ACHN (cell line): Measurements from ENCODE around the gene TSEN15.
A peak's percentile ranks its signal among the peaks of the same experiment; 100 is the strongest.
"Not testable (repeated sequence)": the region's sequence is repeated elsewhere in the genome, so short reads cannot be mapped to it uniquely, and the experiment has no call there.

Source experiments
- DNase-seq: peaks from one replicate; pipeline ENCODE4 v3.0.0-alpha.2; 2015
- in situ Hi-C: cut with HindIII; loops from 2 replicates; pipeline ENCODE4 v1.10.0; 2017; ENCODE audit warnings: low sequenced_read_pairs, low pct_ligation_motif_present, low pct_unique_long_range_greater_than_20kb

The TSEN15 gene

DNA sequence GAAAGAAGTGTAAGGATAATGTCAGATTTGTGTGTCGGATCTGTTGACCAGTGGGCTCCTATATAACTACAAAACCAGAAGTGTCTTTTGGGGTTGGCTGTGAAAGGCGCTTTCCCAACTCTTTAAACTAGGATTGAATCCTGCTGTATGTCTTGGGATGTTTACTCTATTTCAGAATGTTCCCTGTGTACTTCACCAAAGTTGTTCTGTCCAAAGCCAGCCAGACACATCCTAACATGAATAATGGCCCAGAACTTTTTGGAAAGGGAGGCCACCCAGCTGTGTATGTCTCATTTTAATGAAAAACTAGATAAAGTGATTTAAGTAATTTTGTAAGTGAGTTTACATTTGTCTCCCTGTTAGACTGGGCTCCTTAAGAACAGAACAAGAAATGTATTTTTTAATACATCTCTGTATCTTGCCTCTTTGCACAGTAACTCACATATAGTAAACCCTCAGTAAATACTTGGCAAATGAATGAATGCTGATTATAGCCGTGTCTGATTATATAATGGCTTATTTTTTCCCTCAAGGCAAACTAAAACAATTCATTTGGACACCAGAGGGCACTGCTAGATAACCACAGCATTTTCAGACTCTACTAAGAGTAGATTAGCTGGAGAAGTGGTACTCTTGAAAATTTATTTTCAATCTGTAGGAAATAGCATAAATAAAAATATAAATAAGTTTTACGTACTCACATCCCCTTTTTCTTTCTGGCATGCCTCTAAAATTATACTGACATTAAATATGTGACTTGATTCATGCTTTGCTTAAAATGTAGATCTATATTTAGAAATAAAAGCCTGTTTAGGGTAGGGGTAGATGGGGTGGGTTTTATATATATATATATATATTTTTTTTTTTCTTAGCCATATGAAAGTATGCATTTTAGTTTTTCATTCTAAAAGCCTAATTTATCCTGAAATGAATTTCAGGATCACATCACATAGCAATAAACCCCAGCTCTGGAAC, 23.8 kb downstream of the TSEN15 start:
- peak; percentile 68 for DNase-seq
- in situ Hi-C loops, result no loop called here

DNA sequence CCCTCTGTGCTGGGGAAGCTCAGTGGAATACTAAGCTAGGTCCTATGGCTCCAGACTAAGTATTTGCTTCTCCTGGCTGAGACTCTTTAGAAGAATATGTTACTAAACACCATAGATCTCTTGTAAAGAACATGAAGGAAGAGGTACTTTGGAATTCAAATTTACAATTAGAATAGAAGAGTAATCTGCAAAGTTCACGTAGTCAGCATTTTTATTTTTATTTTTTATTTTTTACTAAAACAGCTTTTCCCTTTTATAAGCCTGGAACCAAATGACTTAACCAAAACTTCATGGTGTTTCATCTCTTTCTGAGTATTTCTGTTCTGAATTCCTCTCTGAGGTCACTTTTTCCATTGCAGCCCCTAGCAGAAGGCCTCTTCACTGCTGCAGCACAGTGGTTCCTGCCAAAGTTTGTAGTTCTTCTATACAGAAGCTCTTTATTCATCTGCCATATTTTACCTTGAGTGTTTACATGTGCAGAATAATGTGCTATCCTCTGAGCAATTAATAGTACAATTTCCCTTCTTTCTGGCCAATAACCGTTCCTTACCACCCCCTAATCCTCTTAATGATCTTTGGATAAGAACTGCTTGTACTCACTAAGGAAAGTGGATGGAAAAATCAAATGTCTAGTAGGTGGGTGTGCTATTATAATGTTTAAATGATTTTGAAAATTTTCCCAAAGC, 27.2 kb downstream of the TSEN15 start:
- DNase-seq, result no peak
- in situ Hi-C loops, result no loop called here

DNA sequence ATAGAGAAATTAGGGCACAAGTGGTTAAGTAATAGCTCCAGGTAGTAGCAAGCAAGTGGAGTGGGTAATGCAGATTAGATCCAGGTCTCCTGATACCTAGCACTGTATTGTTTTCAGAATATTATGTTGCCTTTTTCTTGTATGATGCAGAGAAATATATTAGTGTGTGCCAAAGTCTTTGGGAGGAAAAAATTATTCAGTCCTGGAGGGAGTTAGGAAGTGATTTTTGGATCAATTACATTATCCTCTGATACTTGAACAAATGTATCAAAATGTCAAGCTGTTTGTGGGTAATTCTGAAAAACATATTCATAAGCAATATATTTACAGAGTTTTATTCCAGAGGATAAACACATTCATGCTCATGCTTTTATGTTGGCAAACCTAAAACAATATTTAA, 28.8 kb downstream of the TSEN15 start:
- in situ Hi-C loops, result no loop called here
- DNase-seq, result no peak

DNA sequence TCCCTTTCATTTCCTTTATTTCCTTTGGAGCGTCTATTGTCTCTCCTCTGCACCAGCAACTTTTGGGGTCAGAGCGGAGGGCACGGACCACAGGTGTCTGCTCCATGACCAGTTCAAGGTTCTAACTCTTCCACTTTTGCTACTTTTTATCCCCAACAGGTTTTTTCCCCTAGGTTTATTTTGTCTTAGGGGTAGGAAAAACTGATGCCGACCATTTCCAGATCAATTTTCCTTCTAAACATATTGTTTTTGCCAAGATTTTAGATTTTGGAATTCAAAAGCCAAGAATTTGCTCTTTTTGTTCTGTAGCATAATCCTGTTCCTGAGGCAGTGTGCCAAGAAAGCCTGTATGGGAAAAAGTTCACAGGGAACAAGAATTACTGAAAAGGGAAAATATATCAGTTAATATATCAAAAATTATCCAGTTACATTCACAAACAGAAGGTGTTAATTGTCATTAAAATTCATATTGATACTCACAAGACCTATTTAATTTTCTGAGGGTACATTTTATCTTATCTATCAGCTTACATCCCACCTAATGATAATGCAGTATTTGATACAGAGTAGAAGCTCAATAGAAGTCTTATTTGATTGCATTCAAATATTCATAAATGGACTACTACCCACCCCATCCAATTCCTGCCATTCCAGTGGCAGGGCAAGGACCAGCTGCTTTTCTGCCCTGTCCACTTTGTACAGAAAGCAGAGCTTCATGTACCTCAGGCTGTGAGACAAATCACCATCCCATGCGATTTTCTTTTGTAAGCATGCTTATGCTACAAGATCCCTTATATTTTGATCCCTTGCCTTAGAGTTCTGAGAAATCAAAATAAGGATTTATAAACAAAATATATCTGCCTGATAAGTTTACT, 31.2 kb downstream of the TSEN15 start:
- in situ Hi-C loops, result no loop called here
- no peak for DNase-seq

DNA sequence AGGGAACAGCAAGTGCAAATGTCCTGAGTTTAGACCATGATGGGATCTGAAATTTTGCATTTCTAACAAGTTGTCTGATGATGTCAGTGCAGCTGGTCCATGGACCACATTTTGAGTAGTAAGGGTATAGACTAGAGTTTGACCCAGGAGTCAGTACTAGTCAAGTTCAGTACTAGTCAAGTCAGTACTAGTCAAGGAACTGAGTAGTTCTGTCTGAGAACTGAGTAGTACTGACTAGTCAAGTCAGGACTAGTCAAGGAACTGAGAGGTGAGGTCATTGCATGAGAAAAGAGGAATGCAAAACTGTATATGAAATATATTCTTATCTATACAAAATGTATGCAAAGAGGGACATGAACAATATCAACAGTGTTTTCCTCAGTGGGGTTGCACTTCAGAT, 34.1 kb downstream of the TSEN15 start:
- in situ Hi-C loops, result no loop called here
- DNase-seq, result no peak

DNA sequence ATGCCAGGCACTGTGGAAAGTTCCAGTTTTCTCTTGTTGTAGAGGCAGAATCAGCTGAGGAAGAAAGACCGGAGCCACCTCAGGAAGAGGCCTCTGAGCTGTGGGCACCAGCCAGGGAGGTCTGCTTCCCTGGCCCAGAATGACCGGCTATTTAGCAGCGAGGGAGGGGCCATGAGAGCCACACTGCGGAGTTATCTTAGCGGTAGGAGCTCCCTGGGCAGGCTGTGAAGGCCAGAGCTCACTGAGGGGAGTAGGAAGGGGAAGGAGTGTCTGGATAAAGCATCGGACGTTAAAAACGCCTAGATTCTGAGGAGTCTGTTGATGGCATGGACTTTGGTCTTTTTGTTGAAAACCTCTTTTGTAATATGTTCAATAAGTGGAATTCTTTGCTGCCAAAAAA, 36.5 kb downstream of the TSEN15 start:
- no peak for DNase-seq
- in situ Hi-C loops, result no loop called here

DNA sequence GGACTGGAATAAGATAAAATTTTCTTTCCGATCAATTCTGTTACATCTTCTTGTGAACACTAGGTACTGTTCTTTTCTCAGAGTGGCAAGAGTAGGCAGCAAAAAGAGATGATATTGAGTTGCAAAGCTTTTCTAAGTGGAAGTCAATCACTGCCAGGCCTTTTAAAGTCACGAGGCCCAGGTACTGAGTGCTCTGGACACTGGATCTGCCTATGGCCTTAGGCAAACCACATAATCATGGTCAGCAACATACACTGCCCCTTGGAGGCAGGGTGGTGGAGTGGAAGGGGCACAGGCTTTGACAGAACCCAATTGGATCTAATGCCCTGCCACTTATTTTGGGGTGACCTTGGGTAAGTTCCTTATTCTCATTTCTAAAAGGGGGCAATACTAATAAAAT, 41.5 kb downstream of the TSEN15 start:
- no peak for DNase-seq
- in situ Hi-C loops, result no loop called here

DNA sequence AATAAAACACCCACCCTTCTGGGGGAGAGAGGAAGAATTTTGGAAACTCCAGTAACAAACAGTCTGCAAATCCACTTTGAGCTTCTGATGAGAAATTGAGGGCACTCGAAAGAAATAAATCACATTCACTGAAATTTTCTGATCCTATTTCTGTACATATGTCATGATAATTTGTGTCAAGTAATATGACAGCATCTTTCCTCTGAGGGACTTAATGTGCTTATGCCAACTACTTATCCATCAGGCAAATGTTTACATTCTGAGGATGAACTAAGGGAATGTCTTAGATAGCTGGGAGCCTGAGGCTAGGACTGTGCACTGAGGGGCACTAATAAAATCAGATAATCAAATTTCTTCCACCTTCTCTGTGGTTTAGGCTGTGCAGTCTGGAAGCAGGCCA, 44.5 kb downstream of the TSEN15 start:
- DNase-seq, result no peak
- in situ Hi-C loops, result no loop called here

DNA sequence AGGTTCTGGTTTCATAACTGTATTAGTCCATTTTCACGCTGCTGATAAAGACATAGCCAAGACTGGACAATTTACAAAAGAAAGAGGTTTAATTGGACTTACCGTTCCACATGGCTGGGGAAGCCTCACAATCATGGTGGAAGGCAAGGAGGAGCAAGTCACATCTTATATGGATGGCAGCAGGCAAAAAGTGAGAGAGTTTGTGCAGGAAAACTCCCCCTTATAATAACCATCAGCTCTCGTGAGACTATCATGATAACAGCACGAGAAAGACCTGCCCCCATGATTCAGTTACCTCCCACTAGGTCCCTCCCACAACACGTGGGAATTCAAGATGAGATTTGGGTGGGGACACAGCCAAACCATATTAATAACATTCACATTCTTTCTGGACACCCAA, 45.0 kb downstream of the TSEN15 start:
- in situ Hi-C loops, result not testable (repeated sequence)

DNA sequence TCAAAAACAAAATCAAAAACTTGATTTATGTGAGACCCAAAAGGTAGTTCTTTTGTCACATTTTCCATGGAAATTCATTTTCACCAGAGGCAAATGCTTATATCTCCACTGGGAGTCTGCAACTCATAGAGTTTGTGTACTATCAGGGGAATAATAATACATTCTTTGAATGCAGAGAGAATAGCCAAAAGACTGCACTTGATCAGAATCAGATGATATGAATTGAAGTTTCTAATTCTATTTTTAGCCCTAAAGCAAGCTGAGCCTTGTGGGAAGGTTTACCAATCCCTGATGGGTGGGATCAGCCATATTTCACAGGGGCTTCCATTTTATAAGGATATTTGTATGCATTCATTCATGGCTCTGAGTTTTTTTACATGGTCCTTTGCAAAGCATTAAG, 49.6 kb downstream of the TSEN15 start:
- DNase-seq, result no peak
- in situ Hi-C loops, result no loop called here

More for the DNA sequence above, 45.0 kb downstream of the TSEN15 start:
- not testable (repeated sequence) for DNase-seq

DNA sequence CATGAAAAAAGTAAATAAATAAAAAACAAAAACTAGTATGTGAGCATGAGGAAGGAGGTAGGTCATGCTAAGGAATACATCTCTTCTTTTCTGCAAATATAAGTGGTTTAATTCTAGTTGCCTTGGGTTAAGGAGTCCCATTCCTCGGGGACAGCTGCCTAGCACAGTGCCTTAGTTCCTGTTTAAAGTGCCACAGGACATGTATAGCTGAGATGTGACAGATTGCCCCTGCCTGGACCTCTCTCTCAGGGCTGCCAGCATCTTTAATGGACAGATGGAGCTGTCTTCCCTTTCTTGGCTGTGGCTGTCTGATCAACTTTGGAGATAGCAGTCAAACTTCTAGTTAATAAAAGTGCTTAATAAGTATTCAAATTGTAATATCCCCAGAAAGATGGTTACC, 50.0 kb downstream of the TSEN15 start:
- in situ Hi-C loops, result no loop called here
- DNase-seq, result no peak

DNA sequence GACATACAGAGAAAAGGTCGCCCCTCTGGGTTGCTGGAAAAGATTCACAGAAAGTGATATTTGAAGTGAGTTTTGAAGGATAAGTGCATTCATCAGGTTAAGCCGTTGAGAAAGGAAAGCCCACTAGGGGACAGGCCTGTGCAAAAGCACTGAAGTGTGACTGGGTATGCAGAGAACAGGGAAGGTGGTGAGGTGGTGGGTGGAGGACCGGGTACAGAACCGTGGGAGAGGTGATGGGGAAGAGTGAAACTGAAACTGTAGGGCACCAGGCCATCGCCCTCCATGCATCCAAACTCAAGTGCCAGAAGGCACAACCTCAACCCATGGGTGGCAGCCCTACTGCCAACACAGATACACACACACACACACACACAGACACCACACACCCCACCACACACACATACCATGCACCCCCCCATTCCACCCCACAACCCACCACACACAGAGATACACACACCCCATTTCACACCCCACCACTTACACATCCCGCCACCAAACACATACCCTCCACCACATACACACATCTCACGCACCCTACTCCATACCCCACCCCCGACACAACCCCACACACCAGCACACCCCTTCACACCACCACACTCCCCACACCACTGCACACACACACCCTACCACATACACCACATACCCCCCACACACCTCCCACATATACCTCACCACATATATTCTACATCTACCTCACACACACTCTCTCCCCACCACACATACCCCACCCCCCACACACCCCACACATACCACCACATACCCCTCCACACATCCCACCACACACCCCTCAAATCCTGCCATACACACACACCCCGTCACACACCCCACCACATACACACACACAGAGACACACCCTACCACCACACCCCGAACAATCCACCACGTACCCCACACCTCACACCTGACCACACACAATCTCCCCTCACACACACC, 59.0 kb downstream of the TSEN15 start:
- in situ Hi-C loops, result no loop called here
- DNase-seq, result no peak

DNA sequence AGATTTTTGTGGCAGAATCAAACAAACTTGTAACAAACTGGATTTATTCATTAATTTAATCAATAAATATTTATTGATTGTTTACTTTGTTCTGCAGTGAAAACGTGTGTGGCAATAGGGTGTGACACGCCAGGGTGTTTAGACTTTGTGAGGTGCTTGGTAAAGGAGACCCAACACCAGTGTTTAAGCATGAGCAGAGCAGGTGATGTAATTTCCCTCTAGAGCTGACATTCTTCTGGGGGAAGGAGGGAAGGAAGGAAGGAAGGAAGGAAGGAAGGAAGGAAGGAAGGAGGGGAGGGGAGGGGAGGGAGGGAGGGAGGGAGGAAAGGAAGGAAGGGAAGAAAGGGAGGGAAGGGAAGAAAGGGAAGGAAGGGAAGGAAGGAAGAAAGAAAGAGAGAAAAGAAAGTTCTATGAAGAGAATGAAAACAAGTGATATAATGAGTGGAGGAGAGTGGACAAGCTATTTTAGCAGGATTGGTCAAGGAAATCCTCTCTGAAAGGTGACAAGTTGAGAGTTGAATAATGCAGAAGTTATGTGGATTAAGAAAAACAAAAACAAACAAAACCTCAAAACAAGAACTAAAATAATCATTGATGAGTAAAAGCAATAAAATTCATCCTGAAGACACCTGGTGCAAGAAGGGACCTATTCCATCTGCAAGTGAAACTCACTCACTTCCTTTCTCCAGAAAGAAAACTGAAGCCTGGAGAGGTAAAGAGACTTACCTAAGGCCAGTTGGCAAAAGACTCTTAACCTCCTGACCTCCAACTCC, 60.8 kb downstream of the TSEN15 start:
- no peak for DNase-seq
- in situ Hi-C loops, result no loop called here

DNA sequence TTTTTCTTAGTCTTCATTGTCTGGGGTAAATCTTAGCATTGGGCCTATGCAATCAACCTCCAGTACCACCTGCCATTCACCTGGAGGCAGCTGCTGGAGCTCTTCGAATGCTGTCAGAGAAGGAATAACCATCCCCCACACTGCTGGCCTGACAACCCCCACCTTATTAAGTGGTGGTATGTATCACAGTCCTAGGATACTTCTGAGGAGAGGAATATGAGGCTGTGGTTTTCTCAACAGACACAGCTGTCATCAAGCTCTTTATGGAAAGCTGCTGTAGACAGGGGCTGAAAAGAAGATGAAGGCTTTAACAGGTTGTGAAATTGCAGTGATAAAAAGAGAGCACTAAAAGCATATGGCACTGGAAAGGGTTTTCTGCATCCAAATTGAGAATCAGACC, 61.7 kb downstream of the TSEN15 start:
- in situ Hi-C loops, result no loop called here
- no peak for DNase-seq

DNA sequence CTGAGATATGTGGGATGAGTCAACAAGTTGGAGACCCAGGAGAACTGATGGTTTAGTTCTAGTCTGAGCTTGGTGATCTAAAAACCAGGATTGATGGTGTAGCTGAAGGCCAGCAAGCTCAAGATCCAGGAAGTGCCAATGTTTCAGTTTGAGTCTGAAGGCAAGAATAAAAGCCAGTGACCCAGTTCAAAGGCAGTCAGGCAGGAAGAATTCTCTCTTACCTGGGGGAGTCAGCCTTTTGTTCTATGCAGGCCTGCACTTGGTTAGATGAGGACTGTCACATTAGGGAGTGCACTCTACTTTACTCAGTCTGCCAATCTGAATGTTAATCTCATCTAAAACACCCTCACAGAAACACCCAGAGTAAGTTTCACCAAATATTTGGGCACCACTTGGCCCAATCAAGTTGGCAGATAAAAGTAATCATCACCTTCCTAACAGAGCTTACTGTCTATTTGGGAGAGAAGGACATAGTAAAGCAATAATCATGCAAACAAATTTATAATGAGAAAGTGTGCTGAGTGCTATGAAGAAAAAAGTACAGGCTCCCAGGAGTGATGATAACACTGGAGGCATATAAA, 63.4 kb downstream of the TSEN15 start:
- no peak for DNase-seq
- in situ Hi-C loops, result no loop called here

DNA sequence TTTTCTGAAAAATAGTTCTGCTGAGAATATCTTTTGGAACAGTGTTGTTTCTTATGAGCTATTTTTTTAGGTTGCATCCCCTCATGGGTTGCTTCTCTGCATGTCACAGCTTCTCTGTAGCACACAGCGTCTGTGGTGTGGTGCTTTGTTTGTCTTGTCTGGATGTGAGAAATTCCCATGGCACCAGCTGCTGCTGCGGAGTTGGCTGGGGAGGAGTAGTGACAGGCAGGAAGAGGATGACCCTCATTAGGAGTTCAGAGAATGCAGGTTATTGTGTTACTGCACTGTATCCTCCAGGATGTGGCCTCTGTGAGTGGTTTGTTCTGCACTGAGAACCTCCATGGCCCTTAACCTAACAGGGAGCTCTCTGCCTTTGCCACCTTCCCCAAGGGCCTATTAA, 64.8 kb downstream of the TSEN15 start:
- no peak for DNase-seq
- in situ Hi-C loops, result no loop called here

DNA sequence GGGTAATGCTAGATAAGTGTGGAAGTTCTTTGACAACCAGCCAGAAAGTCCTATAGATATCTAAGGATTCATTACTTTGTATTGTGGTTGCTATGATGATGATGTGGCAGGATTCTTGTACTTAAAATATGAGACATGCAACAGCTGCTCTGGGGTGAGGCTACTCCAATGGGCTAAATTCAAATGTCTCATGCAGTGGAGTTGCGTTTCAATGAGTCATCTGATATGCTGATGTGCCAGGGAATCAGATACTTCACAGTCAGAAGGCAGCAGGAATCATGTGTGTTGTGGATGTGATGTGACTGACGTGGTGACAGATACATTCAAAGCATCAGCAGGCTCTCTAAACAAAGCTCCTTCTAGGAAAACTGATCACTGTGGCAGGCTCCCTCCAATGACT, 66.5 kb downstream of the TSEN15 start:
- peak; percentile 6 for DNase-seq
- in situ Hi-C loops, result no loop called here
